ENCODE measurements around the gene TMEM196. TPM values are rescaled to one million over a fixed set of nuclear protein-coding genes. Genes with fewer than 3 reads are reported as not detected.

Gene TMEM196
- total and polyA plus RNA-seq, 9 of the 15 experiments (the other 6 are each of a cell fraction or from before 2014, with no cell fraction given): not detected

- TF ChIP-seq THRB (CRISPR knock-in tag; conservative IDR thresholded peaks at IDR 0.05) (no peak), BRD9 (IDR thresholded peaks at IDR 0.05; ENCODE audit: low read depth, partially characterized antibody) (no peak), BRD4 (IDR thresholded peaks at IDR 0.05) (no peak)
- H3K79me2 ChIP-seq (ENCODE audit: control insufficient read depth, insufficient read depth, low read length): no peaks in the 10 kb centered on the region
- ATAC-seq (no peak), FAIRE-seq (no peak), DNase-seq (ENCODE audit: extremely low read depth in 1 of 4, low spot score in 3 of 4) (no peak)
- H3K4me3 ChIP-seq: no peak overlapping the region
- H3K9me3 ChIP-seq (replicated peaks; ENCODE audit: control insufficient read depth, insufficient read depth, low read depth, low read length): no peaks in the 10 kb centered on the region
- H3K27ac ChIP-seq (ENCODE audit: extremely low read depth, low read depth, low read length): no peak overlapping the region
- intact Hi-C loops (cut with micrococcal nuclease): no loop called here
- H4K20me1 ChIP-seq (replicated peaks; ENCODE audit: control insufficient read depth, insufficient read depth, low read length): no peaks in the 10 kb centered on the region
- no peaks in the 10 kb centered on the region for H3K27me3 ChIP-seq (ENCODE audit: control insufficient read depth in 2 of 2, insufficient read depth in 2 of 2, low read length in 2 of 2)
- in situ Hi-C loops (cut with MboI): no loop called here
- ChIA-PET CTCF (ENCODE audit: low intra/inter-chr PET ratio) (no interaction called here), POLR2A (no interaction called here)
- WGBS (ENCODE audit: insufficient coverage, low coverage, missing lambda C conversion rate): 0% methylated on average over 1 of the region's 1 CpG
- no peaks in the 10 kb centered on the region for H3K4me1 ChIP-seq (replicated peaks in 1 of 2; ENCODE audit: control insufficient read depth in 2 of 2, insufficient read depth in 2 of 2, low read length in 2 of 2)
- H3K36me3 ChIP-seq (ENCODE audit: control insufficient read depth, insufficient read depth, low read length): no peaks in the 10 kb centered on the region
- no peaks in the 10 kb centered on the region for H3K9me1 ChIP-seq (ENCODE audit: control insufficient read depth, insufficient read depth, low read length)
- BruUV-seq (replicated peaks): no TSS peak
- no peak overlapping the region for H3K9ac ChIP-seq (ENCODE audit: insufficient read depth in 1 of 2, low read depth in 2 of 2, low read length in 2 of 2)
- no peak overlapping the region for H3K4me2 ChIP-seq (ENCODE audit: insufficient read depth, low read length)
- H2AFZ ChIP-seq (ENCODE audit: low read depth, low read length): no peak overlapping the region
Observed at GRCh38 chr7:19775578-19775977, 2.2 kb upstream of the TMEM196 start.

- intact Hi-C loops (cut with micrococcal nuclease): no loop called here
- Histone ChIP-seq H3K9me1 (ENCODE audit: control insufficient read depth, insufficient read depth, low read length) (no peaks in the 10 kb centered on the region), H2AFZ (ENCODE audit: low read depth, low read length) (no peak overlapping the region), H3K36me3 (ENCODE audit: control insufficient read depth, insufficient read depth, low read length) (no peaks in the 10 kb centered on the region), H3K27me3 (ENCODE audit: control insufficient read depth in 2 of 2, insufficient read depth in 2 of 2, low read length in 2 of 2) (no peaks in the 10 kb centered on the region), H3K4me1 (replicated peaks in 1 of 2; ENCODE audit: control insufficient read depth in 2 of 2, insufficient read depth in 2 of 2, low read length in 2 of 2) (no peaks in the 10 kb centered on the region), H3K9ac (ENCODE audit: insufficient read depth in 1 of 2, low read depth in 2 of 2, low read length in 2 of 2) (no peak overlapping the region), H4K20me1 (replicated peaks; ENCODE audit: control insufficient read depth, insufficient read depth, low read length) (no peaks in the 10 kb centered on the region), H3K27ac (ENCODE audit: extremely low read depth, low read depth, low read length) (no peak overlapping the region), H3K9me3 (replicated peaks; ENCODE audit: control insufficient read depth, insufficient read depth, low read depth, low read length) (no peaks in the 10 kb centered on the region), H3K4me3 (no peak overlapping the region), H3K4me2 (ENCODE audit: insufficient read depth, low read length) (no peak overlapping the region), H3K79me2 (ENCODE audit: control insufficient read depth, insufficient read depth, low read length) (no peaks in the 10 kb centered on the region)
- ChIA-PET CTCF (ENCODE audit: low intra/inter-chr PET ratio) (no interaction called here), POLR2A (no interaction called here)
- TF ChIP-seq E2F5 (CRISPR knock-in tag; IDR thresholded peaks at IDR 0.05) (no peak), NCOR1 (IDR thresholded peaks at IDR 0.05) (no peak), SIX5 (IDR thresholded peaks at IDR 0.05; ENCODE audit: borderline replicate concordance in 1 of 2, insufficient read depth in 1 of 2, low read depth in 1 of 2, low read length in 2 of 2) (no peak), MBD2 (IDR thresholded peaks at IDR 0.05; ENCODE audit: borderline replicate concordance, low read depth) (no peak), ZNF121 (CRISPR knock-in tag; conservative IDR thresholded peaks at IDR 0.05) (no peak), ZKSCAN8 (CRISPR knock-in tag; IDR thresholded peaks at IDR 0.05) (no peak), MCM2 (IDR thresholded peaks at IDR 0.05; ENCODE audit: low read depth) (no peak), ZKSCAN3 (CRISPR knock-in tag; IDR thresholded peaks at IDR 0.05) (no peak), CHD1 (IDR thresholded peaks at IDR 0.05; ENCODE audit: low read length) (no peak), NKRF (IDR thresholded peaks at IDR 0.05; ENCODE audit: borderline replicate concordance) (no peak)
- WGBS (ENCODE audit: insufficient coverage, low coverage, missing lambda C conversion rate): 3% methylated on average over 17 of the region's 17 CpGs
- in situ Hi-C loops (cut with MboI): loop anchor here (25.0 kb wide), 2 partner anchors 390 to 565 kb away; partner anchors contain the start of gene ITGB8
- no TSS peak for BruUV-seq (replicated peaks)
- ATAC-seq (no peak), FAIRE-seq (no peak), DNase-seq (ENCODE audit: extremely low read depth in 1 of 4, low spot score in 3 of 4) (no peak)
Observed at GRCh38 chr7:19772306-19772705, 1.1 kb downstream of the TMEM196 start.

All from K562 (cell line).